Tibial nerve (tissue), 4 donors: ENCODE results near the gene TMEM178B. TPM values are rescaled to one million over a fixed set of nuclear protein-coding genes. Genes with fewer than 3 reads are reported as not detected.
"Not testable (repeated sequence)": the region's sequence is repeated elsewhere in the genome, so short reads cannot be mapped to it uniquely, and the experiment has no call there.

Source experiments
- DNase-seq, 2 donors: peaks; one replicate each; pipeline ENCODE4 v3.0.0-alpha.2; 2019; ENCODE audit warnings: low spot score in 2 of 2
- H3K27ac ChIP-seq, 4 donors: fragments of 200-600 bp; sonication (generic) in 3 of 4; one replicate each; pipeline ENCODE4 v1.5.1; 2017 to 2019; ENCODE audit warnings: mild to moderate bottlenecking in 1 of 4
- H3K27me3 ChIP-seq, 2 donors: fragments of 200-600 bp; sonication (generic) in 1 of 2; one replicate each; pipeline versions ENCODE4 v1.5.1 to v1.6.0; 2017 to 2019
- H3K36me3 ChIP-seq, 3 donors: fragments of 200-600 bp; sonication (generic); one replicate each; pipeline ENCODE4 v1.5.1; 2018 to 2019
- H3K4me1 ChIP-seq, 4 donors: fragments of 200-600 bp; sonication (generic) in 3 of 4; one replicate each; pipeline ENCODE4 v1.5.1; 2017 to 2019
- H3K4me3 ChIP-seq, 4 donors: fragments of 200-600 bp; sonication (generic) in 3 of 4; one replicate each; pipeline ENCODE4 v1.5.1; 2017 to 2019; ENCODE audit warnings: mild to moderate bottlenecking in 1 of 4, moderate library complexity in 1 of 4
- H3K9me3 ChIP-seq, 4 donors: fragments of 200-600 bp; sonication (generic) in 3 of 4; one replicate each; pipeline ENCODE4 v1.5.1; 2017 to 2019
- EP300 ChIP-seq, 2 donors: sonication (generic); formaldehyde crosslinking; IDR thresholded peaks; one replicate each; pipeline ENCODE4 v1.6.1; 2017; ENCODE audit warnings: antibody characterized with exemption in 2 of 2, mild to moderate bottlenecking in 1 of 2
- POLR2A ChIP-seq, 2 donors: fragments of 450-650 bp; IDR thresholded peaks; one replicate each; pipeline ENCODE4 v1.6.1; 2017; ENCODE audit warnings: antibody characterized with exemption in 2 of 2, mild to moderate bottlenecking in 2 of 2, moderate library complexity in 2 of 2
- WGBS, 2 donors: methylation state at CpG; one replicate each; pipeline ENCODE4 v1.1.5; 2018; 5-methylcytosine and 5-hydroxymethylcytosine counted together
- total RNA-seq, 4 donors: library from RNA; depleted of rRNA; stranded (reverse); fragments of >200 nt; gene quantifications; one replicate each; pipeline ENCODE4 v1.1.0, GENCODE V29; 2016
- TF ChIP-seq, protein P1 (sequence below), 5 experiments: fragments of 200-600 bp in 3 of 5; fragments of 450-650 bp in 2 of 5; sonication (generic) in 3 of 5; IDR thresholded peaks; one replicate each; pipeline ENCODE4 v1.5.1; 2016 to 2019; ENCODE audit warnings: antibody characterized with exemption in 5 of 5, mild to moderate bottlenecking in 3 of 5, moderate library complexity in 2 of 5

TMEM178B gene
- total RNA-seq, 4 donors from 2014 or later = 0.30 to 0.78 (median 0.53) TPM

DNA sequence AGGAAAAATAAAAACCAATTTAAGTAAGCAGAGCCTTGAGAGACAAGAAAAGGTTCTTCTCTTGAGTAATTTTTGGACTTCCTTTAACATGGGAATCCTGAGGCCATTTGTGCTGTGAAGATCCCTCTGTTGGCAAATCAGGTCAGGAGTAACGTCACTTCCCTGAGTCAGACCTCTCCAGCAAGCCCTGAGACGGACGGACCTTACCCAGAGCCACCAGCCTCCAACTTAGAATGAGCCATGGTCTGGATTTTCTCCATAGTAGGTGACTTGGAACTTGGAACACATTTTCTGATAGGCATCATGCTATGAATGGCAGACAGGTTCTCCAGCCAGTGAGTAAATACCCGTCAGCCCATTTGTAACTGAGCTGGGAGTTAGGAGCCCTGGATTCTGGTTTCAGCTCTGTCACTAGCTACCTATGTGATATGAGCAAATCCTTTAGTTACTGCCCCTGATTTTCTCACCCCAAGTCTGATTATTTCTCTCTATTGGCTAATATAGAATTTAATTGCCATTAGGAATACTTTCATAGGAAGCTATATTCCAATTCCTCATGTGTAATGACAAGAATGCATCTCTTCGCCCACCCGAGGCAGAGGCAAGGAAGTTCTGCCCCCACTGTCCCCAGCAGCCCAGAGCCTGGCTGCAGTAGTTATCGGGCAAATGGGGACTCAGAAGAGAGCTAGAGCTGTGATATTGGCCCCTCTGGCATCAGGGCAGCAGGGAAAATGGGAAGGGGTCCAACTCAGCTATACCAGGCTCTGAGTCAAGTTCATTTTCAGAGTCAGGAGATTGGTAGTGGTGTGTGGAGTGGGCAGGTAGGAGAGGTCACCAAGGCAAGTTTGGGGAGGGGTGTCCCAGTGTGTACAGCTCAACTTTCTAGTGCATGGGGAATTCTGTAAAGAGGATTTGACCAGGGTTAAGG is 323.6 kb downstream of the TMEM178B start:
- TF ChIP-seq POLR2A (IDR thresholded peaks at IDR 0.05) = no peak
- TF ChIP-seq, protein P1, sequence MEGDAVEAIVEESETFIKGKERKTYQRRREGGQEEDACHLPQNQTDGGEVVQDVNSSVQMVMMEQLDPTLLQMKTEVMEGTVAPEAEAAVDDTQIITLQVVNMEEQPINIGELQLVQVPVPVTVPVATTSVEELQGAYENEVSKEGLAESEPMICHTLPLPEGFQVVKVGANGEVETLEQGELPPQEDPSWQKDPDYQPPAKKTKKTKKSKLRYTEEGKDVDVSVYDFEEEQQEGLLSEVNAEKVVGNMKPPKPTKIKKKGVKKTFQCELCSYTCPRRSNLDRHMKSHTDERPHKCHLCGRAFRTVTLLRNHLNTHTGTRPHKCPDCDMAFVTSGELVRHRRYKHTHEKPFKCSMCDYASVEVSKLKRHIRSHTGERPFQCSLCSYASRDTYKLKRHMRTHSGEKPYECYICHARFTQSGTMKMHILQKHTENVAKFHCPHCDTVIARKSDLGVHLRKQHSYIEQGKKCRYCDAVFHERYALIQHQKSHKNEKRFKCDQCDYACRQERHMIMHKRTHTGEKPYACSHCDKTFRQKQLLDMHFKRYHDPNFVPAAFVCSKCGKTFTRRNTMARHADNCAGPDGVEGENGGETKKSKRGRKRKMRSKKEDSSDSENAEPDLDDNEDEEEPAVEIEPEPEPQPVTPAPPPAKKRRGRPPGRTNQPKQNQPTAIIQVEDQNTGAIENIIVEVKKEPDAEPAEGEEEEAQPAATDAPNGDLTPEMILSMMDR (IDR thresholded peaks at IDR 0.05) = no peak
- no peak for TF ChIP-seq EP300 (IDR thresholded peaks at IDR 0.05)
- H3K4me1 ChIP-seq = no peaks in the 10 kb centered on the region
- DNase-seq = no peak
- H3K4me3 ChIP-seq = no peak overlapping the region
- H3K36me3 ChIP-seq = no peaks in the 10 kb centered on the region
- WGBS, 2 donors = 82% methylated on average over 7 of the region's 7 CpGs
- no peak overlapping the region for H3K27ac ChIP-seq
- H3K9me3 ChIP-seq = no peaks in the 10 kb centered on the region
- no peaks in the 10 kb centered on the region for H3K27me3 ChIP-seq

DNA sequence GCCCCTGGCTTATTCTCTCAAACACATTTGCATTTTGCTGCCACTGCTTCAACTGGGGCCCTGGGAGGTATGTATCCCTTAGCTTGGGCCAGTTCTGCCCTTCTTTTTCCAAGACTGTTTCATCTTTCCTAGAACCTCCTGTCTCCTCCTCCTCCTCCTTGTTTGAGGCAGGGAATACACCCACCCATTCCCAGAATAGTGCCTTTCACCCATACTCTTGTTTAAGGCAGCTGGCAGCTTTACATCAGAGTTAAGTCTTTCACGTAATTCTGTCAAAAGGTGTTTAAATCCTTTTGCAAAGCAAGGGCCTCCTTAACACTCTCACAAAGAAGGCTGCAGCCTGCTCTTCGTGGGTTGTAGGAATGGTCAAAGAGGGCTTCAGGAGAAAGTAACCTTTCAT is 326.5 kb downstream of the TMEM178B start:
- no peak overlapping the region for H3K27ac ChIP-seq
- H3K9me3 ChIP-seq = no peaks in the 10 kb centered on the region
- H3K4me1 ChIP-seq = no peaks in the 10 kb centered on the region
- H3K36me3 ChIP-seq = no peaks in the 10 kb centered on the region
- TF ChIP-seq POLR2A (IDR thresholded peaks at IDR 0.05) (no peak), EP300 (IDR thresholded peaks at IDR 0.05) (no peak)
- TF ChIP-seq, protein P1 (IDR thresholded peaks at IDR 0.05) = no peak
- WGBS, 2 donors = 80% methylated on average over 2 of the region's 2 CpGs
- no peak overlapping the region for H3K4me3 ChIP-seq
- H3K27me3 ChIP-seq = no peaks in the 10 kb centered on the region
- DNase-seq = no peak

DNA sequence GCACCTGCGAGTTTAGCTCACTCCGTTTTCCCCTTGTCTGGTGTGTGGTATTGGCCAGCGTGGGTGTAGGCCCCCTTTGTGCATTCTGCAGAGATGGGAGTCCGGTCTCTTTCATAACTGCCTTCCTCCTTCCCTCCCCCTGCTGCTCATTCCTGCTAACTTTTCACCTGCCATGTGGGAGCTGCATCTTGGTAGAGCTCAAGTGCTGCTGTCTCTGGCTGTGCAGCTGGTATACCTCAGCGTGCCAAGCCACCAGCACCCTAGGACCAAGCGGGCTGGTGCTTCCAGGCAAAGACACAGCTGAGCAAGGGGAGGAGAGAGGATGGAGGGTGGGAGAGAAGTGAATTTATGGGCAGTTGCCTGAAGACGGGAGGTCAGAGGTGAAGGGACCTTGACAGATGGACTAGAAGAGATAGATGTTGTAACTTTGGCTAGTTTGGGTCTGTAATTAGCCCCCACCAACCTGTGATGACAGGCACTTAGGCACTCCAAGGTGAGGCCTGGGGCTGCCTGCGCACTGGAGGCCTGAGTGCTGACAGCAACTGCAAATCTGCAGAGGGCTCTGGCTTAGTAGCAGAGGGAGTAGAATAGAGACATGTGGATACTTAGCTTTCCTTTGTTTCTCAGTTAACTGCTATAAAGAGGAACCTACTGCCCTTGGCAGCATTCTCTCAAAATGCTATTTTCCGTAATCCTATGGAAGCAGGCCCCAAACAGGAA is 328.6 kb downstream of the TMEM178B start:
- TF ChIP-seq POLR2A (IDR thresholded peaks at IDR 0.05) (no peak), EP300 (IDR thresholded peaks at IDR 0.05) (no peak)
- TF ChIP-seq, protein P1 (IDR thresholded peaks at IDR 0.05) = no peak
- WGBS, 2 donors = 76 to 83% methylated on average over 9 of the region's 9 CpGs
- H3K27me3 ChIP-seq = no peaks in the 10 kb centered on the region

DNA sequence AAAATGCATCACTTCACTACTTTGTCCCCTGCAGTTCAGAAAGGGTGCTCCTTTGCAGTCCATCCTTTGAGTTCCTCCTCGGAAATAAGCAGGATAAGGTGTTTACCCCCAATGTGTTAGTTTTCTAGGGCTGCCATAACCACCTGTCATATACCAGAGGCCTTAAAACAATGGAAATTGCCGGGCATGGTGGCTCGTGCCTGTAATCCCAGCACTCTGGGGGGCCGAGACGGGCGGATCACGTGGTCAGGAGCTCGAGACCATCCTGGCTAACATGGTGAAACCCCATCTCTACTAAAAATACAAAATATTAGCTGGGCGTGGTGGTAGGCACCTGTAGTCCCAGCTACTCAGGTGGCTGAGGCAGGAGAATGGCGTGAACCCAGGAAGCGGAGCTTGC is 330.0 kb downstream of the TMEM178B start:
- 95 to 96% methylated on average over 11 of the region's 11 CpGs for WGBS, 2 donors
- not testable (repeated sequence) for H3K27ac ChIP-seq, H3K9me3 ChIP-seq, H3K4me3 ChIP-seq, DNase-seq, H3K4me1 ChIP-seq, H3K27me3 ChIP-seq, H3K36me3 ChIP-seq

More for the DNA sequence above, 328.6 kb downstream of the TMEM178B start:
- no peak for DNase-seq
- no peaks in the 10 kb centered on the region for H3K36me3 ChIP-seq
- no peaks in the 10 kb centered on the region for H3K4me1 ChIP-seq
- H3K27ac ChIP-seq = no peak overlapping the region
- no peak overlapping the region for H3K4me3 ChIP-seq
- H3K9me3 ChIP-seq = no peaks in the 10 kb centered on the region

DNA sequence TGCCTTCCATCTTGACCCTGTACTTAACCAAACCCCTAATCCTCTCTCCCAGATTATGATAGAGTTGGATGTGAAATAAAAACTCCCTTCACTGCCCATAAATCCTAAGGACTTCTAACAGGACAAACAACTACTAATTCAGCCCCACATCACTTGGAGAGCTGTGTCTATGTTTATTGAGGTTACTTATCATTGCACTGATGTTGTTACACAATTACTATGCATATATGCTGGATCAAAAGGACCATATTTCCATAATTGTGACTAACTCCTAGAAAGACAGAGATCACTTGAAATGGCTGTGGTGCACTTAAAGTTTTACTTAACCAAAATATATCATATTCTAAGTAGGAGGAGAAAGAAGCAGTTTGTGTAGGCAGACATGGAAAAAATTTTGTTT is 332.5 kb downstream of the TMEM178B start:
- DNase-seq = no peak
- TF ChIP-seq EP300 (IDR thresholded peaks at IDR 0.05) (no peak), POLR2A (IDR thresholded peaks at IDR 0.05) (no peak)
- TF ChIP-seq, protein P1 (IDR thresholded peaks at IDR 0.05) = no peak
- no peak overlapping the region for H3K4me3 ChIP-seq
- H3K9me3 ChIP-seq = no peaks in the 10 kb centered on the region
- no peaks in the 10 kb centered on the region for H3K27me3 ChIP-seq
- H3K36me3 ChIP-seq = no peaks in the 10 kb centered on the region
- no peak overlapping the region for H3K27ac ChIP-seq
- H3K4me1 ChIP-seq = no peaks in the 10 kb centered on the region
